Thyroid gland (tissue), 4 donors: Measurements from ENCODE around the gene GKN1.

Source experiments
- POLR2A ChIP-seq, 2 donors: fragments of 450-650 bp; IDR thresholded peaks; one replicate each; pipeline ENCODE4 v1.6.1; 2017; ENCODE audit warnings: antibody characterized with exemption in 2 of 2, mild to moderate bottlenecking in 2 of 2, moderate library complexity in 1 of 2
- TF ChIP-seq, protein P1 (sequence below), 6 experiments: fragments of 200-600 bp in 3 of 6; fragments of 450-650 bp in 3 of 6; sonication (generic) in 3 of 6; IDR thresholded peaks; one replicate each; pipeline ENCODE4 v1.5.1; 2016 to 2019; ENCODE audit warnings: antibody characterized with exemption in 6 of 6, mild to moderate bottlenecking in 2 of 6, inconsistent platforms in 1 of 6, moderate library complexity in 1 of 6

DNA sequence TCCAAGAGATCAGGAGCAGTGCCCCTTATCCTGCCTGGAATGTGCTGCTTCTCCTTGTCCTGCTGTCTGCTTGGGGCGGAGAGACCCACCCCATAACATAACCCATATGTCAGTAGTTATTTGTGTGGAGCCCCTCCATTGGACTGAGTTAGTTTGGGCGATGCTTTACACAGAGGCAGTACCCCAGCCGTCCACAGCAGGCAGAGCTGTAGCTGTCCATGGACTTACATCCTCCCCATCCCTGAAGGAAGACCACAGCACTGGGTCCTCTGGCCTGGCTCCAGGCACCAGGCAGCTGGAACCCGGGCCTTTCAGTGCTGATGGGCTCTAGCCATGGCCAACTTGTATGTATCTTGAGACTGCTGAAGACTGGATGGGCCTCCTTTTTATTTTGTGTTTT, 42.0 kb upstream of the GKN1 start:
- TF ChIP-seq, protein P1, sequence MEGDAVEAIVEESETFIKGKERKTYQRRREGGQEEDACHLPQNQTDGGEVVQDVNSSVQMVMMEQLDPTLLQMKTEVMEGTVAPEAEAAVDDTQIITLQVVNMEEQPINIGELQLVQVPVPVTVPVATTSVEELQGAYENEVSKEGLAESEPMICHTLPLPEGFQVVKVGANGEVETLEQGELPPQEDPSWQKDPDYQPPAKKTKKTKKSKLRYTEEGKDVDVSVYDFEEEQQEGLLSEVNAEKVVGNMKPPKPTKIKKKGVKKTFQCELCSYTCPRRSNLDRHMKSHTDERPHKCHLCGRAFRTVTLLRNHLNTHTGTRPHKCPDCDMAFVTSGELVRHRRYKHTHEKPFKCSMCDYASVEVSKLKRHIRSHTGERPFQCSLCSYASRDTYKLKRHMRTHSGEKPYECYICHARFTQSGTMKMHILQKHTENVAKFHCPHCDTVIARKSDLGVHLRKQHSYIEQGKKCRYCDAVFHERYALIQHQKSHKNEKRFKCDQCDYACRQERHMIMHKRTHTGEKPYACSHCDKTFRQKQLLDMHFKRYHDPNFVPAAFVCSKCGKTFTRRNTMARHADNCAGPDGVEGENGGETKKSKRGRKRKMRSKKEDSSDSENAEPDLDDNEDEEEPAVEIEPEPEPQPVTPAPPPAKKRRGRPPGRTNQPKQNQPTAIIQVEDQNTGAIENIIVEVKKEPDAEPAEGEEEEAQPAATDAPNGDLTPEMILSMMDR (IDR thresholded peaks at IDR 0.05): no peak
- no peak for TF ChIP-seq POLR2A (IDR thresholded peaks at IDR 0.05)
